Smooth muscle cell (in vitro differentiated cells): ENCODE data around the gene MAG. TPM values are rescaled to one million over a fixed set of nuclear protein-coding genes. Genes with fewer than 3 reads are reported as not detected.

Experiments used
- DNase-seq: peaks from one replicate; lab custom pipeline; 2025; ENCODE audit not compliant: unreplicated experiment; lab: John Stamatoyannopoulos, UW
- H2AFZ ChIP-seq: fragments of 200-600 bp; sonication (generic); 2 replicates; pipeline ENCODE4 v1.6.0; 2016; ENCODE audit warnings: antibody characterized with exemption, low read depth, mild to moderate bottlenecking
- H3F3A ChIP-seq: fragments of 200-600 bp; sonication (generic); 2 replicates; pipeline ENCODE4 v1.6.0; 2017; ENCODE audit warnings: antibody characterized with exemption, low read depth
- H3K27ac ChIP-seq: fragments of 200-600 bp; sonication (generic); 2 replicates; pipeline ENCODE4 v1.5.1; 2016; ENCODE audit warnings: low read depth, mild to moderate bottlenecking
- H3K27me3 ChIP-seq: fragments of 200-600 bp; sonication (generic); 2 replicates; pipeline ENCODE4 v1.6.1; 2016; ENCODE audit warnings: low read depth, mild to moderate bottlenecking
- H3K36me3 ChIP-seq: fragments of 200-600 bp; sonication (generic); 2 replicates; pipeline ENCODE4 v1.5.1; 2016; ENCODE audit warnings: low read depth
- H3K4me1 ChIP-seq: fragments of 200-600 bp; sonication (generic); 2 replicates; pipeline ENCODE4 v1.5.1; 2016; ENCODE audit warnings: low read depth
- H3K4me2 ChIP-seq: fragments of 200-600 bp; sonication (generic); 2 replicates; pipeline ENCODE4 v1.6.0; 2016; ENCODE audit warnings: mild to moderate bottlenecking
- H3K4me3 ChIP-seq: fragments of 200-600 bp; sonication (generic); 2 replicates; pipeline ENCODE4 v1.5.1; 2016; ENCODE audit warnings: mild to moderate bottlenecking
- H3K79me2 ChIP-seq: fragments of 200-600 bp; sonication (generic); 2 replicates; pipeline ENCODE4 v1.6.0; 2016; ENCODE audit warnings: low read depth, mild to moderate bottlenecking
- H3K9ac ChIP-seq: fragments of 200-600 bp; sonication (generic); 2 replicates; pipeline ENCODE4 v1.6.0; 2016; ENCODE audit warnings: low read depth
- H3K9me3 ChIP-seq: fragments of 200-600 bp; sonication (generic); replicated peaks from 2 replicates; pipeline ENCODE4 v1.5.1; 2016; ENCODE audit warnings: low read depth
- H4K20me1 ChIP-seq: fragments of 200-600 bp; sonication (generic); 2 replicates; pipeline ENCODE4 v1.6.0; 2016; ENCODE audit warnings: low read depth
- CTCF ChIP-seq: fragments of 200-600 bp; sonication (generic); IDR thresholded peaks from 2 replicates; pipeline ENCODE4 v1.5.1; 2017; ENCODE audit warnings: borderline replicate concordance, mild to moderate bottlenecking, antibody characterized with exemption; ENCODE audit not compliant: insufficient read depth, poor library complexity, severe bottlenecking
- WGBS: methylation state at CpG from one replicate; pipeline ENCODE4 v1.1.7; 2016; ENCODE audit warnings: low lambda C conversion rate; 5-methylcytosine and 5-hydroxymethylcytosine counted together
- polyA plus RNA-seq: library from polyadenylated mRNA; unstranded; fragments of >200 nt; fragmentation: Nextera tagmentation; extraction: Ambion mirVana; gene quantifications from 2 replicates; pipeline ENCODE4 v1.2.1, GENCODE V29; 2016
- total RNA-seq: library from RNA; depleted of rRNA; stranded (reverse); fragments of >200 nt; gene quantifications from 2 replicates; pipeline ENCODE4 v1.2.3, GENCODE V29; 2014

The MAG gene
- total and polyA plus RNA-seq, 2 experiments from 2014 or later = not detected

- H3K4me1 ChIP-seq = no peaks in the 10 kb centered on the region
- 40% methylated on average over 5 of the region's 5 CpGs for WGBS
- DNase-seq = no peak
- H3K27ac ChIP-seq = no peak overlapping the region
- no peak overlapping the region for H2AFZ ChIP-seq
- H3K4me3 ChIP-seq = no peak overlapping the region
- H3K27me3 ChIP-seq = no peaks in the 10 kb centered on the region
- no peak overlapping the region for H3K9ac ChIP-seq
- no peaks in the 10 kb centered on the region for H3K79me2 ChIP-seq
- H3K36me3 ChIP-seq = no peaks in the 10 kb centered on the region
- H3K4me2 ChIP-seq = no peak overlapping the region
- H4K20me1 ChIP-seq = no peaks in the 10 kb centered on the region
- no peak for TF ChIP-seq CTCF
- H3F3A ChIP-seq = no peaks in the 10 kb centered on the region
- no peaks in the 10 kb centered on the region for H3K9me3 ChIP-seq
Measured at GRCh38 chr19:35342430-35342829, 50.5 kb downstream of the MAG start.

GRCh38 chr19:35344511-35345031, 52.6 kb downstream of the MAG start:
- no peaks in the 10 kb centered on the region for H3K4me1 ChIP-seq
- no peak overlapping the region for H2AFZ ChIP-seq
- no peak overlapping the region for H3K27ac ChIP-seq
- no peaks in the 10 kb centered on the region for H3K9me3 ChIP-seq
- H3K36me3 ChIP-seq = no peaks in the 10 kb centered on the region
- H3K4me3 ChIP-seq = no peak overlapping the region
- H3F3A ChIP-seq = no peaks in the 10 kb centered on the region
- no peaks in the 10 kb centered on the region for H4K20me1 ChIP-seq
- H3K9ac ChIP-seq = no peak overlapping the region
- DNase-seq = no peak
- TF ChIP-seq CTCF = no peak
- H3K79me2 ChIP-seq = no peaks in the 10 kb centered on the region
- WGBS = 89% methylated on average over 17 of the region's 17 CpGs
- H3K4me2 ChIP-seq = no peak overlapping the region
- no peaks in the 10 kb centered on the region for H3K27me3 ChIP-seq

GRCh38 chr19:35345671-35346111, 53.7 kb downstream of the MAG start:
- H3K9ac ChIP-seq = no peak overlapping the region
- H3K79me2 ChIP-seq = no peaks in the 10 kb centered on the region
- H3K4me1 ChIP-seq = no peaks in the 10 kb centered on the region
- H3F3A ChIP-seq = no peaks in the 10 kb centered on the region
- no peak overlapping the region for H3K4me2 ChIP-seq
- H3K4me3 ChIP-seq = no peak overlapping the region
- H3K9me3 ChIP-seq = no peaks in the 10 kb centered on the region
- no peaks in the 10 kb centered on the region for H4K20me1 ChIP-seq
- H3K27ac ChIP-seq = no peak overlapping the region
- H2AFZ ChIP-seq = no peak overlapping the region
- no peak for DNase-seq
- 84% methylated on average over 11 of the region's 11 CpGs for WGBS
- no peak for TF ChIP-seq CTCF
- H3K27me3 ChIP-seq = no peaks in the 10 kb centered on the region
- no peaks in the 10 kb centered on the region for H3K36me3 ChIP-seq
